Measurements from ENCODE around the gene VAV3.

GRCh38 chr1:107897438-107898345 lies 67.3 kb downstream of the VAV3 start:
- no peak for TF ChIP-seq POLR2A (IDR thresholded peaks at IDR 0.05; ENCODE audit: low read depth)
- no peak for TF ChIP-seq POLR2AphosphoS5 (IDR thresholded peaks at IDR 0.05)
- no peak for TF ChIP-seq CTCF (IDR thresholded peaks at IDR 0.05)
